Right atrium auricular region (tissue), 2 donors: ENCODE results near the gene IFIT3. TPM values are rescaled to one million over a fixed set of nuclear protein-coding genes. Genes with fewer than 3 reads are reported as not detected.

ENCODE experiments used
- DNase-seq: peaks from one replicate; pipeline ENCODE4 v3.0.0-alpha.2; 2019; ENCODE audit warnings: low spot score
- H3K27ac ChIP-seq, 2 donors: fragments of 200-600 bp; sonication (generic); 1 replicate in 1 of 2; 2 replicates in 1 of 2; pipeline ENCODE4 v1.5.1; 2016 to 2019
- H3K27me3 ChIP-seq, 2 donors: fragments of 200-600 bp; sonication (generic); one replicate each; pipeline versions ENCODE4 v1.5.1 to v1.6.0; 2017 to 2019
- H3K36me3 ChIP-seq: fragments of 200-600 bp; sonication (generic); one replicate; pipeline ENCODE4 v1.5.1; 2016
- H3K4me1 ChIP-seq, 2 donors: fragments of 200-600 bp; sonication (generic); one replicate each; pipeline versions ENCODE4 v1.5.1 to v1.6.0; 2017 to 2019
- H3K4me3 ChIP-seq, 2 donors: fragments of 200-600 bp; sonication (generic); 1 replicate in 1 of 2; 2 replicates in 1 of 2; pipeline ENCODE4 v1.5.1; 2017 to 2019; ENCODE audit warnings: mild to moderate bottlenecking in 1 of 2, moderate library complexity in 1 of 2
- H3K9me3 ChIP-seq, 2 donors: fragments of 200-600 bp; sonication (generic); one replicate each; pipeline ENCODE4 v1.5.1; 2019
- CTCF ChIP-seq, 2 donors: fragments of 200-600 bp; sonication (generic); IDR thresholded peaks; one replicate each; pipeline ENCODE4 v1.5.1; 2019; ENCODE audit warnings: antibody characterized with exemption in 2 of 2
- total RNA-seq, 2 donors: library from RNA; depleted of rRNA; stranded (reverse); fragments of >200 nt; gene quantifications; one replicate each; pipeline ENCODE4 v1.1.0, GENCODE V29; 2016

IFIT3 gene
- total RNA-seq, 2 donors from 2014 or later = 6.3 to 6.5 TPM

GRCh38 chr10:89363729-89364442 lies 36.1 kb downstream of the IFIT3 start:
- Histone ChIP-seq H3K9me3 (no peaks in the 10 kb centered on the region), H3K36me3 (no peaks in the 10 kb centered on the region), H3K27me3 (no peaks in the 10 kb centered on the region), H3K4me3 (no peak overlapping the region), H3K4me1 (peaks cover 0 to 28% of the 10 kb centered on the region in 2 donors), H3K27ac (no peak overlapping the region)
- DNase-seq = no peak
- TF ChIP-seq CTCF (IDR thresholded peaks at IDR 0.05) = no peak

DNA sequence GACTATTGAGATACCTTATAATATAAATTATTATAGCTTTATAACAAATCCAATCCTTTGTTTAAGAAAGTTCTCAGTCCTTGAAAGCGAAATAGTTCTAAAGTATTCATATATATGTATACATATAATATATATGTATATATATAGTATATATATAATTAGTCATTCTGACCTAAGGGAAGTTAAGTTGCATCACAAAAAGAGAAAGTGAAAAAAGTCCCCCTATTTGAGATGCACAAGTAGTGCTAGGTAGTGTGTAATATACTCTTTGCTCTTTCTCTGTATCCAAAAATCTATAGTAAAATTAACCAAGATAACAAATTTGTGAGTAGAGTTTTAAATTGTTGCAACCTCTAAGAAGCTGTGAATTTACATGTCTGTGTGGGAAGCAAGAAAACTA lies 36.7 kb downstream of the IFIT3 start:
- no peak overlapping the region for H3K27ac ChIP-seq
- DNase-seq = no peak
- H3K9me3 ChIP-seq = no peaks in the 10 kb centered on the region
- no peak overlapping the region for H3K4me3 ChIP-seq
- TF ChIP-seq CTCF (IDR thresholded peaks at IDR 0.05) = no peak
- H3K27me3 ChIP-seq = no peaks in the 10 kb centered on the region
- peaks cover 0 to 33% of the 10 kb centered on the region in 2 donors for H3K4me1 ChIP-seq
- H3K36me3 ChIP-seq = no peaks in the 10 kb centered on the region

- Histone ChIP-seq H3K9me3 (no peaks in the 10 kb centered on the region), H3K36me3 (no peaks in the 10 kb centered on the region), H3K4me1 (peaks cover 0 to 33% of the 10 kb centered on the region in 2 donors), H3K27me3 (no peaks in the 10 kb centered on the region), H3K4me3 (no peak overlapping the region), H3K27ac (no peak overlapping the region)
- no peak for DNase-seq
- no peak for TF ChIP-seq CTCF (IDR thresholded peaks at IDR 0.05)
These were observed 39.7 kb downstream of the IFIT3 start for GRCh38 chr10:89367529-89367928.

GRCh38 chr10:89368129-89368528 lies 40.3 kb downstream of the IFIT3 start:
- TF ChIP-seq CTCF (IDR thresholded peaks at IDR 0.05) = no peak
- H3K4me1 ChIP-seq = peaks cover 0 to 29% of the 10 kb centered on the region in 2 donors
- H3K9me3 ChIP-seq = no peaks in the 10 kb centered on the region
- no peak overlapping the region for H3K4me3 ChIP-seq
- H3K36me3 ChIP-seq = no peaks in the 10 kb centered on the region
- DNase-seq = no peak
- H3K27ac ChIP-seq = no peak overlapping the region
- H3K27me3 ChIP-seq = no peaks in the 10 kb centered on the region

DNA sequence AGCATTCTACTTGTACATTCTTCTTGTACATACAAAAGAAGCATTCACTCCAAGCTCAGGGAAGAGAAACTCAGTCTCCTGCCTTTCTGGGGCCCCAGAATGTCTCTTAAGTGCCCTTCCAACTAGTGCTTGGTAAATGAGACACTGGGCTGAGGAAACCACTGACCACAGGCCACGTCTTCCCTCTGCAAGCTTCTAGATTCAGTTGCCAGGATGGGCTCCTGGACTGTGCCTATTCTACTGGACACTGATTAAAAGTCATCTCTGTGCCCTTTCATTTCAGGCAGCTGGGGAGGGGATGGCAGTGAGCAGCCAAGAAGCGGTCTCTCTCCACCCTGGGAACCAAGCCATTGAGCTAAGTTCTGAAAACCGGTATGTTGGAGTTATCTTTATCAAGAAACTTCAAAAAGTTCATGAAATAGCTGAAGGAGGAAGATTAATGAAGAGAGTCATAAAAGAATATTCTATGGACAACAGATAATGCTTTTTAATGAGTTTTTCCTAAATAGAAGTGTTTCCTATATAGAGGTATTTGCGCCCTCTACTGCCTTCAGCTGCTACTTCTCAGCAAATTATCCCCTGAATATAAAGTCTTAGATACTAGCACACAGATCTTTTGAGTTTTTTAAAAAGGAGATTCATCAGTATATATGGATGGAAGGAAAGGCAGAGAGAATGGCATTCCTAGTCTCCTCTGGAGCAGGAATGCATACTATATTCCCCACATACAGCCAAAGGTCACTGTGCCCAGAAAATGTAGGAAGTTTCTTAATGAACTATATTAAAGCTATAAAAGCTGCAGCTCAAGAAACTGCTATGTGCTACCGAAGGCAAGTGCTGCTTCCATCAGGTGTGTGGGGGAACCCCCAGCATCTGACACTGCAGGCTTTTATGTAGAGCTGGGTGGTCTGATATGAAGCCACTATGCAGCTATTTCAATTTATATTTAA lies 41.6 kb downstream of the IFIT3 start:
- TF ChIP-seq CTCF (IDR thresholded peaks at IDR 0.05) = peak in 1 of 2 donors; percentile 62
- Histone ChIP-seq H3K4me1 (peaks cover 0 to 32% of the 10 kb centered on the region in 2 donors), H3K27me3 (no peaks in the 10 kb centered on the region), H3K36me3 (no peaks in the 10 kb centered on the region), H3K9me3 (no peaks in the 10 kb centered on the region), H3K27ac (no peak overlapping the region), H3K4me3 (no peak overlapping the region)
- DNase-seq = no peak
